GM21360 (cell line): ENCODE data around the gene SLC37A2.
"Not testable (repeated sequence)": the region's sequence is repeated elsewhere in the genome, so short reads cannot be mapped to it uniquely, and the experiment has no call there.

ENCODE experiments used
- ATAC-seq: cut with Tn5 transposase; IDR thresholded peaks from one replicate; pipeline ENCODE4 v1.9.1; 2021; ENCODE audit warnings: mild to moderate bottlenecking, moderate library complexity; ENCODE audit not compliant: unreplicated experiment

SLC37A2 gene

GRCh38 chr11:125062931-125063428 is at the start of gene SLC37A2:
Gene SLC37A2 (plus strand): TSS chr11:125063305. CDS start chr11:125063368, 63 bp downstream.
- peak; percentile 95 for ATAC-seq

DNA sequence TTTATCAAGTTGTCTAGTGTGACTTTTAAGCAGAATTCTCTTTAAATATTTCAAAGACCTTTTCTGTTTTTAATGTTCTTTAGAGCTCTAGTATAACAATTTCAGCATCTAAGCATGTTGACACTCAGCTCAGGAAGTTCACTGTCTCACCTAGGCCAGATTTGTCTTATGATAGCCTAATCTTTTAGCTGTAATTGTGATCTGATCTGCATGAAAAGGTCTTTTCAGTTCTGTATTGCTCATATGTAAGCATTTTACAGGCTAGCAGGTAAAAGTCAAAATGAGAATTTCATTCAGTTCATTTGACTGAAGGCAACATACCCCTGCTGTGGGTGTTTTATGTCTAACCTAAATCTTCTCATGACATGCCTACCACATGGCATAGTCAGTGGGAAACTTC is 46.7 kb upstream of the SLC37A2 start:
- ATAC-seq, result no peak

DNA sequence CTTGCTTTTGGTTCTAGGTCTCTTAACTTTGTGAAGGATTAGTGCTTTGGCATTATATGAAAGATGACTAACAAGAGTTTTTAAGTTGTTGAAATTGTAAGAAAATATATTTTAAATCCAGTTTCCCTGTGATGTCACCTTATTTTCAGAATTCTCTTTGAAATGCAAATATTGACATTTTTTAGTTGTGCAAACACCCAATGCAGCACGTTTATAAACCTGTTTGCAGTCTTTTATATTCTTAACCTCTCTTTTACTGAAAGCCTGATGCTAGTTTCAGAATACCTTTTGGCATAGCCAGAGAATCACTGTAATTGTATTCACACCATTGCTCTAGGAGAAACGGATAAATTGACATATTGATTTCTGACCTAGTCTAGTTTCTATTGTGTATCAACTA is 42.8 kb upstream of the SLC37A2 start:
- ATAC-seq, result no peak

DNA sequence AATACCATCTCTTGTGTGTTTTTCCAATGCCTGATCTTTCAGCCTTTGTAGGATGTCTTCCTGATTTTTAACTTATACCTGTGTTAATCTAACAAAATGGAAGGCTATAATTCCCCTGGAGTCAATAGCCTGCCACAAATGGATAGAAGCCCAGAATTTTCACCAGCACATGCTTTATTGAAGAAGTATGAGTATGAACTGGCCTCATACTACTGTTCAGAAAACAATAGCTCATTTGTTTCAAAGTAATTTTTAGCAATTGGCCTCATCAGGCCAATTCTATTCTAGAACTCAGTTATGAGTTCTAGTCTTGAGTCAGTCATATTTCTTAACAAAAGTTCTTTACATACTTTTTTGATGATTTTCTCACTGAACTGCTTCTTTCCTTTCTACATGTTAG is 40.6 kb upstream of the SLC37A2 start:
- no peak for ATAC-seq

DNA sequence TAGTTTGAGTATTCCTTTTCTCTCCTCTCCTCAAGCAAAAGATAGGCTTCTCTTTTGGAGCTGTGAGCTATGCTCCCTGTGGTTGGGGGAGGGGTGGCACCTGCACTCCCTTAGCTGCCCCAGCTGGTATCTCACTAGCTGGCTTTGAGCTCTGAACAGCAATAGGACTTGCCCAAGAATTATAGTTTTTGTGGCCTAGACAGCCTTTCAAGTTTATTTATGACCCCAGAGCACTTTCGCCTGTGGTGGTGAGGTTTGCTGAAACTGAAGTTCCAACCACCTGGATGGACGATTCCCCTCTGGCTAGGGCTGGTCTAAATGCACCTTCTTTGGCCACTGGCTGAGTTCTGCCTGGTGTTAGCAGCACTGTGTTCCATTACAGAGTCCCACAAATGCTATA is 37.1 kb upstream of the SLC37A2 start:
- no peak for ATAC-seq

- ATAC-seq, result not testable (repeated sequence)
These were observed 33.7 kb upstream of the SLC37A2 start for GRCh38 chr11:125029431-125029830.

GRCh38 chr11:125036933-125037332 is 26.2 kb upstream of the SLC37A2 start:
- ATAC-seq, result no peak

GRCh38 chr11:125049164-125049792 is 13.8 kb upstream of the SLC37A2 start:
- no peak for ATAC-seq

DNA sequence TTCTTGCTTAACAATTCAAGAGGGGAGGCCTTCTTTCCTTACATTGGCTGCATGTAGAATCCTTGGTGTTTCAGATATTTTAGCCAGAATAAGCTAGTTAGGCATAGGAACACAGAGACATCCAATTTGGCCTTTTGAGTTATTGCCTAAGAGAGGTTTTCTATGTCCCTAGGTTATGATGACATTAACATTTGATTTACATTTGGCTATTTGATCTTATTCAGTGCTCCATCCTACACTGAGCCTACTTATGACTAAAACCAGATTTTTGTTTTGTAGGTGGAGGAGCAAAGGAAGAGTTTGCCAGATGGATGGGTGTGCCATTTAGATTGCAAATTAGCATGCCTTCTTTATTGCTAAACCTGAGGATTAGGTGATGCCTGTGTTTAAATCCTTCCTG is 11.1 kb upstream of the SLC37A2 start:
- no peak for ATAC-seq

- no peak for ATAC-seq
These were observed 9.9 kb upstream of the SLC37A2 start for GRCh38 chr11:125053167-125053566.

DNA sequence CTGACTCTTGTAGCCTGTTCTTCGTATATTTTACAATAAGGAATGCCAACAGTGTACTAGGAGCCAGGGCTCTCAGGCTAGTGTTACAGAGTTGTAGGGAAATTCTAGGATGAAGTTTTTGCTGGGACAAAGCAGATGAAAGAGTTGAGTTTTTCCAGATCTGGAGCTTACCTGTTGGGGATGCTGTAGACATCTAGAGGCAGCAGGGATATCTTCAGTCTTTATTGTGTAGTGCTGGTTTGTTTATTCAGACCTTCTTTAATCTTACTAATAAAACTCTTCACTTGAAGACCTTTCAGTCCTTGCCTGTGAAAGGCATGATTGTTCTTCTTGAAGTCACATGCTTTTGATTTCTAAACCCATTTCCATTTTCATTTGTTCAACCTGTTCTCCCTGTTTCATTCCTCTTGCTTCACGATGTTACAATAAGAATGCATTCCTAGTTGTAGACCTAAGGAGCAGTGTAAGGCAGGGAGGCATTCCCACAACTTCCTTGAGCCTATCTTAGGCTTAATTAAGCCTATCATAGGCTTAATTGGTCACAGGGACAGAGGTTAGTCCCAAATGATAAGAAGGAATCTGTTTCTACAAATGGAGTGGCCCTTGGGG is 7.9 kb upstream of the SLC37A2 start:
- ATAC-seq, result no peak

DNA sequence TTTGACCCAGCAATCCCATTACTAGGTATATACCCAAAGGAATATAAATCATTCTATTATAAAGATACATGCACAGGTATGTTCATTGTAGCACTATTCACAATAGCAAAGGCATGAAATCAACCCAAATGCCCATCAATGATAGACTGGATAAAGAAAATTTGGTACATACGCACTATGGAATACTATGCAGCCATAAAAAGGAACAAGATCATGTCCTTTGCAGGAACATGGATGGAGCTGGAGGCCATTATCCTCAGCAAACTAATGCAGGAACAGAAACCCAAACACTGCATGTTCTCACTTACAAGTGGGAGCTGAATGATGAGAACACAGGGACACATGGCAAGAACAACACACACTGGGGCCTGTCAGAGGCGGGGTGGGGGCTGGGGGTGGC is 7.0 kb upstream of the SLC37A2 start:
- not testable (repeated sequence) for ATAC-seq

GRCh38 chr11:125056931-125057692 is 6.0 kb upstream of the SLC37A2 start:
- no peak for ATAC-seq

DNA sequence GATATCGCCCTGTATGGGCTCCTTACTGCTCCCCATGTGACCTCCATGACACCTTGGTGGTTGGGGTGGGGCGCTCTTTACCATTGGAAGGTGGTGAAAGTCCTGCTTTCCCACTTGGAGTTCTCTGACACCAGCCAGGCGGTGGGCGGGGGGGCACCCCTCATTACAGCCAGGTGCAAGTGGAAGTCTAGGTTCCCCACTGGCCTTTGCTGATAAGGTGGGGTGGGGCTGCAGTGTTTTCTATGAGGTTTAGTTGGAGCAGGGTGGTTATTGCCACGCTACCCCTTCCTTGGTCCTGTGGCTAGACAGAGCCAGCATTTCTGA is 5.5 kb upstream of the SLC37A2 start:
- no peak for ATAC-seq

GRCh38 chr11:125061281-125061680 is 1.8 kb upstream of the SLC37A2 start:
- ATAC-seq, result no peak

GRCh38 chr11:125062218-125062930 is 731 bp upstream of the SLC37A2 start:
- ATAC-seq, result no peak

DNA sequence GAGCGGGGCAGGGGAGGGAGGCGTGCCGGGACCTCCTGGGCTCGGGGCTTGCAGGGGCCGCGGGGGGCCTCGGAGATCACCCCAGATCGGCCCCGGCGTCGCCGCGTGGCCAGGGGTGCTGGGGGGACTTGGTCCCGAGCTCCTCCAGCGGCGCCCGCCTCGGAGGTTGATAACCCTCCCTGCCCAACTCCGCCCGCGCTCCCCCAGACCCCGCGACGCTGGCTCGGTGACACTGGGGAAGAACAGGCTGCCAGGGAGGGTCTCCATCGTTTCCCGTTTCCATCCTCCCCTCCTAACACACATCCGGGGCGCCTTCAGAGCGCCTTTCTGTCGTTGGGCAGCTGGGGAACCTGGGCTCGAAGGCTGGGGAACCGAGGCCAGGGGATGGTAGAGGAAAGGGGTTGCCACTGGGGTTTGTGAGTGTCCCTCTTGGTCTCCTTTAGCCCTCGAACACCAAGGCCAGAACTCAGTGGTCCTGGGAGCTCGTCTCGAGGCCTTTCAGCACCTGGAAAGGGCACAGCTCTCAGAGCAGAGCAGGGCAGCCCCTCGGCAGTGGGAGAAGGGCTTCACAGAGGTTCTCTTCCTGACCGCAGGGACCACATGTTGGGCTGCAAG is 431 bp downstream of the SLC37A2 start:
- peak; percentile 20 for ATAC-seq

DNA sequence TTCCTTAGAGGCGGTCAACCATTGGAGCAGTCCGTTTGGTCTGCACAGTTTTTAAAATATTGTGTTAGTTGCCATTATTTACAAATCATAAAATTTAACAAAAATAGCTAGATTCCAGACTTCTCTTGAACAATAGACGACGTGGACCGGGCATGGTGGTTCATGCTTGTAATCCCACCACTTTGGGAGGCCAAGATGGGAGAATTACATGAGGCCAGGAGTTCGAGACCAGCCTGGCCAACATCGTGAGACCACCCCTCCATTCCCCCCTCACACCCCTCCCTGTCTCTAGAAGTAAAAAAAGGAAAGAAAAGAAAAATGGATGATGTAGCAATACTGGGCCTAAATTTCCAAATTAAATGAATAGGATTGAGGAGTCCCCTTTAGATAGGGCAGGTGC is 965 bp downstream of the SLC37A2 start:
- no peak for ATAC-seq

DNA sequence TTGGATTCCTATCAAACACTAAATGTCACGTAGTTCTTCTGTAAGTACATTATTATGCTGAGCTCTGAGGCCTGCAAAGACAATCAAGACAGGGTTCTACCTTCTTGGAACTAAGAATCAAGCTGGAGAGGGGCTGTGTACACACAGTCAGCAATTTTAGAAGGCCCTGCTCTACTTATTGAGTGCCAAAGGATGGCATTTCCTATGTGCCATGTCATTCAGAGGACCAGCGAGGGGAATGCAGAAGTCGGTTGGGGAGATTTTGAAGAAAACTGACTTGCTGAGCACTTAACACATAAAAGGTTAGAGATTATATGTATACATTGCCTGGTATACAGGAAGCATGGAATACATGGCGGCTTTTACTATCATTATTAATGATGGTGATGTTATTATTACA is 5.3 kb downstream of the SLC37A2 start:
- ATAC-seq, result no peak

- no peak for ATAC-seq
These were observed 5.9 kb downstream of the SLC37A2 start for GRCh38 chr11:125069008-125069407.

GRCh38 chr11:125069796-125070195 is 6.7 kb downstream of the SLC37A2 start:
- no peak for ATAC-seq
